T-helper 2 cell treated with Interferon-gamma antibody and Interleukin-4, amounts not matched to agents 5 μg/mL and 100 μg/mL, for 36 hours (primary cell): Measurements from ENCODE around the gene THBS4.
"Not testable (repeated sequence)": the region's sequence is repeated elsewhere in the genome, so short reads cannot be mapped to it uniquely, and the experiment has no call there.

Source experiments
- DNase-seq: peaks from one replicate; pipeline ENCODE4 v3.0.0; 2021; ENCODE audit warnings: low spot score
- H3K27ac Mint-ChIP-seq: one replicate; pipeline ENCODE4 v1.8.0; 2021; ENCODE audit warnings: mild to moderate bottlenecking, mixed read lengths
- H3K27me3 Mint-ChIP-seq: one replicate; pipeline ENCODE4 v1.8.0; 2021; ENCODE audit warnings: low read depth, mixed read lengths
- H3K36me3 Mint-ChIP-seq: one replicate; pipeline ENCODE4 v1.8.0; 2021; ENCODE audit warnings: low read depth, mixed read lengths
- H3K4me1 Mint-ChIP-seq: one replicate; pipeline ENCODE4 v1.8.0; 2021; ENCODE audit warnings: low read depth, mixed read lengths
- H3K4me3 Mint-ChIP-seq: one replicate; pipeline ENCODE4 v1.8.0; 2022; ENCODE audit warnings: mild to moderate bottlenecking, moderate library complexity, mixed read lengths
- H3K9me3 Mint-ChIP-seq: one replicate; pipeline ENCODE4 v1.8.0; 2021; ENCODE audit warnings: mixed read lengths

The THBS4 gene

GRCh38 chr5:80076131-80077050 lies 41.2 kb downstream of the THBS4 start:
- no peaks in the 10 kb centered on the region for H3K9me3 Mint-ChIP-seq
- no peak overlapping the region for H3K27ac Mint-ChIP-seq

GRCh38 chr5:80077051-80077714 lies 42.0 kb downstream of the THBS4 start:
- DNase-seq: no peak
- Mint-ChIP-seq H3K27ac (no peak overlapping the region), H3K27me3 (no peaks in the 10 kb centered on the region), H3K9me3 (no peaks in the 10 kb centered on the region), H3K4me3 (no peak overlapping the region), H3K36me3 (no peaks in the 10 kb centered on the region), H3K4me1 (peaks cover 3% of the 10 kb centered on the region)

More at GRCh38 chr5:80076131-80077050, 41.2 kb downstream of the THBS4 start:
- DNase-seq: no peak
- no peak overlapping the region for H3K4me3 Mint-ChIP-seq
- H3K27me3 Mint-ChIP-seq: no peaks in the 10 kb centered on the region
- no peaks in the 10 kb centered on the region for H3K36me3 Mint-ChIP-seq
- no peaks in the 10 kb centered on the region for H3K4me1 Mint-ChIP-seq

GRCh38 chr5:80078921-80079320 lies 43.8 kb downstream of the THBS4 start:
- no peaks in the 10 kb centered on the region for H3K27me3 Mint-ChIP-seq
- no peaks in the 10 kb centered on the region for H3K36me3 Mint-ChIP-seq
- no peaks in the 10 kb centered on the region for H3K9me3 Mint-ChIP-seq
- no peak overlapping the region for H3K4me3 Mint-ChIP-seq
- peaks cover 10% of the 10 kb centered on the region for H3K4me1 Mint-ChIP-seq
- no peak for DNase-seq
- H3K27ac Mint-ChIP-seq: no peak overlapping the region

- no peak for DNase-seq
- Mint-ChIP-seq H3K4me3 (no peak overlapping the region), H3K36me3 (no peaks in the 10 kb centered on the region), H3K4me1 (peaks cover 10% of the 10 kb centered on the region), H3K9me3 (no peaks in the 10 kb centered on the region), H3K27ac (no peak overlapping the region), H3K27me3 (peaks cover 2% of the 10 kb centered on the region)
Observed at GRCh38 chr5:80082281-80082680, 47.1 kb downstream of the THBS4 start.

- Mint-ChIP-seq H3K4me3 (peak overlapping the region; percentile 80), H3K27ac (peak overlapping the region; percentile 81), H3K9me3 (no peaks in the 10 kb centered on the region), H3K36me3 (no peaks in the 10 kb centered on the region), H3K27me3 (peaks cover 2% of the 10 kb centered on the region), H3K4me1 (peaks cover 10% of the 10 kb centered on the region)
- peak; percentile 65 for DNase-seq
Observed at GRCh38 chr5:80082731-80083100, 47.6 kb downstream of the THBS4 start.

- peaks cover 2% of the 10 kb centered on the region for H3K27me3 Mint-ChIP-seq
- peak overlapping the region; percentile 81 for H3K27ac Mint-ChIP-seq
- no peaks in the 10 kb centered on the region for H3K9me3 Mint-ChIP-seq
- H3K36me3 Mint-ChIP-seq: no peaks in the 10 kb centered on the region
- DNase-seq: peak; percentile 34
- peak overlapping the region; percentile 80 for H3K4me3 Mint-ChIP-seq
- peaks cover 10% of the 10 kb centered on the region for H3K4me1 Mint-ChIP-seq
Observed at GRCh38 chr5:80083101-80083890, 48.1 kb downstream of the THBS4 start.

- Mint-ChIP-seq H3K27me3 (no peaks in the 10 kb centered on the region), H3K9me3 (peaks cover 6% of the 10 kb centered on the region), H3K27ac (no peak overlapping the region), H3K4me3 (no peak overlapping the region), H3K36me3 (peaks cover 7% of the 10 kb centered on the region), H3K4me1 (peaks cover 26% of the 10 kb centered on the region)
- DNase-seq: no peak
Observed at GRCh38 chr5:80090884-80091166, 55.7 kb downstream of the THBS4 start.

GRCh38 chr5:80091792-80092192 lies 56.6 kb downstream of the THBS4 start:
- H3K9me3 Mint-ChIP-seq, H3K27me3 Mint-ChIP-seq, DNase-seq, H3K36me3 Mint-ChIP-seq: not testable (repeated sequence)
- Mint-ChIP-seq H3K4me3 (peak overlapping the region; percentile 10), H3K27ac (peak overlapping the region; percentile 74), H3K4me1 (peaks cover 30% of the 10 kb centered on the region)

GRCh38 chr5:80092486-80093107 lies 57.4 kb downstream of the THBS4 start:
- H3K4me3 Mint-ChIP-seq: peak overlapping the region; percentile 37
- H3K9me3 Mint-ChIP-seq: peaks cover 6% of the 10 kb centered on the region
- peaks cover 35% of the 10 kb centered on the region for H3K4me1 Mint-ChIP-seq
- DNase-seq: no peak
- peaks cover 11% of the 10 kb centered on the region for H3K36me3 Mint-ChIP-seq
- H3K27me3 Mint-ChIP-seq: no peaks in the 10 kb centered on the region
- H3K27ac Mint-ChIP-seq: peak overlapping the region; percentile 67

GRCh38 chr5:80093796-80094195 lies 58.6 kb downstream of the THBS4 start:
- no peak overlapping the region for H3K4me3 Mint-ChIP-seq
- no peak overlapping the region for H3K27ac Mint-ChIP-seq
- DNase-seq: no peak

GRCh38 chr5:80094236-80094738 lies 59.1 kb downstream of the THBS4 start:
- H3K27ac Mint-ChIP-seq: no peak overlapping the region

More at GRCh38 chr5:80093796-80094195, 58.6 kb downstream of the THBS4 start:
- Mint-ChIP-seq H3K4me1 (peaks cover 37% of the 10 kb centered on the region), H3K36me3 (peaks cover 11% of the 10 kb centered on the region), H3K27me3 (no peaks in the 10 kb centered on the region), H3K9me3 (peaks cover 6% of the 10 kb centered on the region)

GRCh38 chr5:80097451-80097850 lies 62.3 kb downstream of the THBS4 start:
- no peak overlapping the region for H3K4me3 Mint-ChIP-seq
- peaks cover 13% of the 10 kb centered on the region for H3K36me3 Mint-ChIP-seq
- peaks cover 43% of the 10 kb centered on the region for H3K4me1 Mint-ChIP-seq

More at GRCh38 chr5:80094236-80094738, 59.1 kb downstream of the THBS4 start:
- Mint-ChIP-seq H3K36me3 (peaks cover 13% of the 10 kb centered on the region), H3K4me3 (no peak overlapping the region), H3K27me3 (no peaks in the 10 kb centered on the region), H3K9me3 (peaks cover 6% of the 10 kb centered on the region), H3K4me1 (peaks cover 37% of the 10 kb centered on the region)
- DNase-seq: no peak

GRCh38 chr5:80101993-80102392 lies 66.8 kb downstream of the THBS4 start:
- H3K4me3 Mint-ChIP-seq: no peak overlapping the region
- H3K9me3 Mint-ChIP-seq: peaks cover 5% of the 10 kb centered on the region
- H3K4me1 Mint-ChIP-seq: peaks cover 34% of the 10 kb centered on the region
- DNase-seq: no peak
- H3K36me3 Mint-ChIP-seq: peaks cover 12% of the 10 kb centered on the region
- no peaks in the 10 kb centered on the region for H3K27me3 Mint-ChIP-seq
- H3K27ac Mint-ChIP-seq: no peak overlapping the region

More at GRCh38 chr5:80097451-80097850, 62.3 kb downstream of the THBS4 start:
- Mint-ChIP-seq H3K27ac (no peak overlapping the region), H3K9me3 (peaks cover 6% of the 10 kb centered on the region), H3K27me3 (no peaks in the 10 kb centered on the region)
- DNase-seq: no peak
